ENCODE measurements around the gene ACBD4.

ACBD4 gene

DNA sequence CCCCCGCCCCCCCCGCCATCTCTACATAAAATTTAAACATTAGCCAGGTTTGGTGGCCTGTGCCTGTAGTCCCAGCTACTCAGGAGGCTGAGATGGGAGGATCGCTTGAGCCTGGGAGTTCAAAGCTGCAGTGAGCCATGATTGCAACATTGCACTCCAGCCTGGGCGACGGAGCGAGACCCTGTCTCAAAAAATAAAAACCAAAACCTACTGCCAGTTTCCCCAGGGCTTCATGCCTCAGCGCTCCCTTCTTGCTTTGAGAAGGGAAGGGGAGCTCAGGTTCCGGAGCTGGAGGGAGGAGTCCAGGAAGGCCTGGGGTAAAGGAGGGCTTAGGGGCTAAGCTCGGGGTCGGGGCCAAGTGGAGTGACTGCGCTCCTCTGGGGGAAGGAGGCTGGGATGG is 23.6 kb upstream of the ACBD4 start:
- H3K9ac ChIP-seq (ENCODE audit: low read length) = no peak overlapping the region
- H3K36me3 ChIP-seq (ENCODE audit: insufficient read depth, low read length) = peaks cover 23% of the 10 kb centered on the region

DNA sequence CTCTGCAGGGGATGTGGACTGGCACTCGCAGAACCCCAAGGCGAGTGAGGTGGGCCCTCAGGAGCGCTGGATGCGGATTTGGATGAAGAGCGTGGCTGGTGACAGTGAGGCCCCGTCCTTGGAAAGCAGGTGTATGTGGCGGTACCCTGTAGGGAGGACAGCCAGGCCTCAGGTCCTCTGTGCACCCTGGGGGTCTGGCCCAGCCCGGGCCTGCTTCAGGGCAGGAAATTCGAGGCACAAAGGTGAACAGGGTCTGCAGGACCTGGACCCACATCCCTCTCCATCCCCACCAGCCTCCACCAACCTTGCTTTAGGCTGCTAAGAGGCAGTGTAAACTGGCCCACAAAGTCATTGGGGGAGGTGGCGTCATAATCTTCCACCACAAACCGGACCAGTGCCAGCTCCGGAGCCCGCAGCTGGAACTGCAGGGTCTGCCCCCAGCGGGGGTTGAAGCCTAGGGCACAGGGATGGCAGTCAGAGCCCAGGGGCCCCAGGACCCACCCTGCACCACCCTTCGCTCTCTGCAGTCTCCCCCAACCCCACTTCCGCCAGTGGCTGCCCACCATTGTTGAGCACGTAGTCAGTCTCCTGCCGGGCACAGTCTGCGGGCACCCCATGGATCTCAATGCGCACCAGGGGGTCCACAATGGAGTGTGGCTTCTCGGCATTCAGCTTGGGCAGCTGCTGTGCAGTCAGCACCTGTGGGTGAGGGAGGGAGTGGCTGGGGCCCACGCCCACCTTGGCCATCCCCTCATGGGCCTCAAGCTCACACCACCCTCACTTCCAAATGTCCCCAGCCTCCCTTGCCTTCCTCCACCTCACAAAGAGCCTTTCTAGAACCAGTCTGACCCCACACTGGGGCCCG is 22.7 kb upstream of the ACBD4 start:
- Histone ChIP-seq H3K4me2 (ENCODE audit: low read length) (no peak overlapping the region), H3K36me3 (ENCODE audit: insufficient read depth, low read length) (peaks cover 13% of the 10 kb centered on the region), H2AFZ (ENCODE audit: low read length) (no peak overlapping the region), H3K9me2 (ENCODE audit: low read depth, low read length) (no peaks in the 10 kb centered on the region), H3K79me2 (ENCODE audit: insufficient read depth, low read length) (no peaks in the 10 kb centered on the region), H3K4me3 (ENCODE audit: low read depth, low read length, poor library complexity, severe bottlenecking) (no peak overlapping the region), H3K27ac (ENCODE audit: low read depth, low read length, poor library complexity, severe bottlenecking) (no peak overlapping the region), H3K9me3 (ENCODE audit: low read length) (no peaks in the 10 kb centered on the region), H3F3A (ENCODE audit: insufficient read depth, low read length) (no peaks in the 10 kb centered on the region), H3K4me1 (ENCODE audit: insufficient read depth, low read length, severe bottlenecking) (no peaks in the 10 kb centered on the region), H4K20me1 (ENCODE audit: insufficient read depth, low read length) (no peaks in the 10 kb centered on the region), H3K9ac (ENCODE audit: low read length) (no peak overlapping the region), H3K27me3 (ENCODE audit: insufficient read depth, low read length) (peaks cover 12% of the 10 kb centered on the region; the same call in 1 of the 2 replicates)
- TF ChIP-seq, protein P1, sequence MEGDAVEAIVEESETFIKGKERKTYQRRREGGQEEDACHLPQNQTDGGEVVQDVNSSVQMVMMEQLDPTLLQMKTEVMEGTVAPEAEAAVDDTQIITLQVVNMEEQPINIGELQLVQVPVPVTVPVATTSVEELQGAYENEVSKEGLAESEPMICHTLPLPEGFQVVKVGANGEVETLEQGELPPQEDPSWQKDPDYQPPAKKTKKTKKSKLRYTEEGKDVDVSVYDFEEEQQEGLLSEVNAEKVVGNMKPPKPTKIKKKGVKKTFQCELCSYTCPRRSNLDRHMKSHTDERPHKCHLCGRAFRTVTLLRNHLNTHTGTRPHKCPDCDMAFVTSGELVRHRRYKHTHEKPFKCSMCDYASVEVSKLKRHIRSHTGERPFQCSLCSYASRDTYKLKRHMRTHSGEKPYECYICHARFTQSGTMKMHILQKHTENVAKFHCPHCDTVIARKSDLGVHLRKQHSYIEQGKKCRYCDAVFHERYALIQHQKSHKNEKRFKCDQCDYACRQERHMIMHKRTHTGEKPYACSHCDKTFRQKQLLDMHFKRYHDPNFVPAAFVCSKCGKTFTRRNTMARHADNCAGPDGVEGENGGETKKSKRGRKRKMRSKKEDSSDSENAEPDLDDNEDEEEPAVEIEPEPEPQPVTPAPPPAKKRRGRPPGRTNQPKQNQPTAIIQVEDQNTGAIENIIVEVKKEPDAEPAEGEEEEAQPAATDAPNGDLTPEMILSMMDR (IDR thresholded peaks at IDR 0.05; ENCODE audit: low read length) = no peak
- no peak for TF ChIP-seq EZH2 (IDR thresholded peaks at IDR 0.05; ENCODE audit: borderline replicate concordance, low read length)

More for the DNA sequence above, 23.6 kb upstream of the ACBD4 start:
- Histone ChIP-seq H4K20me1 (ENCODE audit: insufficient read depth, low read length) (no peaks in the 10 kb centered on the region), H3K27ac (ENCODE audit: low read depth, low read length, poor library complexity, severe bottlenecking) (no peak overlapping the region), H3K9me2 (ENCODE audit: low read depth, low read length) (no peaks in the 10 kb centered on the region), H3K4me1 (ENCODE audit: insufficient read depth, low read length, severe bottlenecking) (no peaks in the 10 kb centered on the region), H3K79me2 (ENCODE audit: insufficient read depth, low read length) (no peaks in the 10 kb centered on the region), H3K27me3 (ENCODE audit: insufficient read depth, low read length) (peaks cover 7% of the 10 kb centered on the region; the same call in 1 of the 2 replicates), H3K4me2 (ENCODE audit: low read length) (no peak overlapping the region), H3K9me3 (ENCODE audit: low read length) (no peaks in the 10 kb centered on the region), H3K4me3 (ENCODE audit: low read depth, low read length, poor library complexity, severe bottlenecking) (no peak overlapping the region), H2AFZ (ENCODE audit: low read length) (no peak overlapping the region), H3F3A (ENCODE audit: insufficient read depth, low read length) (no peaks in the 10 kb centered on the region)
- TF ChIP-seq, protein P1 (IDR thresholded peaks at IDR 0.05; ENCODE audit: low read length) = no peak
- no peak for TF ChIP-seq EZH2 (IDR thresholded peaks at IDR 0.05; ENCODE audit: borderline replicate concordance, low read length)

DNA sequence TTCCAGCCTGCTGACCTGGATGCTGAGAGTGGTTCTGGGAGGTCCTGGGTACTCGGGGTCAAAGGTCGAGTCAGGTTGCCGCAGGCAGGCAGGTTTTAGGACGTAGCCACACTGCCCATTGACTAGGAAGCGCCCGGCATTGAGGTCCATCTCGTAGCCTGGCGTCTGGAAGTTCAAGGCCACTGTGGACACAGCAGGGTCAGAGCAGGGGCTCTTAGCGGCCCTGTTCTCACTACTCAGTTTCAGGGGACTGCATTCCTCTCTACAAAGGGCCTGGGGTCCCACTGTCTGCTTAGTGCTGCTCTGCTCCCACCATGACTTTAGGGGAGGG is 22.1 kb upstream of the ACBD4 start:
- H3K79me2 ChIP-seq (ENCODE audit: insufficient read depth, low read length) = no peaks in the 10 kb centered on the region
- H3K4me2 ChIP-seq (ENCODE audit: low read length) = no peak overlapping the region
- H2AFZ ChIP-seq (ENCODE audit: low read length) = no peak overlapping the region
- TF ChIP-seq, protein P1 (IDR thresholded peaks at IDR 0.05; ENCODE audit: low read length) = no peak
- TF ChIP-seq EZH2 (IDR thresholded peaks at IDR 0.05; ENCODE audit: borderline replicate concordance, low read length) = no peak
- no peaks in the 10 kb centered on the region for H3K9me2 ChIP-seq (ENCODE audit: low read depth, low read length)
- H3K4me1 ChIP-seq (ENCODE audit: insufficient read depth, low read length, severe bottlenecking) = no peaks in the 10 kb centered on the region
- H3K27ac ChIP-seq (ENCODE audit: low read depth, low read length, poor library complexity, severe bottlenecking) = no peak overlapping the region
- no peak overlapping the region for H3K4me3 ChIP-seq (ENCODE audit: low read depth, low read length, poor library complexity, severe bottlenecking)
- peaks cover 7% of the 10 kb centered on the region for H3K36me3 ChIP-seq (ENCODE audit: insufficient read depth, low read length)
- no peaks in the 10 kb centered on the region for H3K9me3 ChIP-seq (ENCODE audit: low read length)
- no peaks in the 10 kb centered on the region for H3F3A ChIP-seq (ENCODE audit: insufficient read depth, low read length)
- no peak overlapping the region for H3K9ac ChIP-seq (ENCODE audit: low read length)
- peaks cover 12% of the 10 kb centered on the region; the same call in 1 of the 2 replicates for H3K27me3 ChIP-seq (ENCODE audit: insufficient read depth, low read length)
- H4K20me1 ChIP-seq (ENCODE audit: insufficient read depth, low read length) = no peaks in the 10 kb centered on the region
